ENCODE measurements around the gene ICA1.

Gene ICA1

DNA sequence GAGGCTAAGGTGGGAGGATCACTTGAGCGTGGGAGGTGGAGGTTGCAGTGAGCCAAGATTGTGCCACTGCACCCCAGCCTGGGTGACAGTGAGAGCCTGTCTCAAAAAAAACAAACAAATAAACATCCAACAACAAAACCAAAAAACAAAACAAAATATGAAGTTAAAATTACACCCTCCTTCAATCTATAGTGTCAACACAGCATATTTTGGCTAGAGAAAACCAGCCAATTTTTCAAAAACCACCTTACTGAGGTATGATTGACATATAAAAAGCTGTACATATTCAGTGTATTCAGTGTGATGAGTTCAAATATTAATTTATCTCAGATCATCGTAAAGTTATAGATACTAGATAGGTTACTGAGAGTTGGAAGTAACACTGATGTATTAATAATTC is 102.4 kb downstream of the ICA1 start:
- no peak for DNase-seq (ENCODE audit: low read depth)

DNA sequence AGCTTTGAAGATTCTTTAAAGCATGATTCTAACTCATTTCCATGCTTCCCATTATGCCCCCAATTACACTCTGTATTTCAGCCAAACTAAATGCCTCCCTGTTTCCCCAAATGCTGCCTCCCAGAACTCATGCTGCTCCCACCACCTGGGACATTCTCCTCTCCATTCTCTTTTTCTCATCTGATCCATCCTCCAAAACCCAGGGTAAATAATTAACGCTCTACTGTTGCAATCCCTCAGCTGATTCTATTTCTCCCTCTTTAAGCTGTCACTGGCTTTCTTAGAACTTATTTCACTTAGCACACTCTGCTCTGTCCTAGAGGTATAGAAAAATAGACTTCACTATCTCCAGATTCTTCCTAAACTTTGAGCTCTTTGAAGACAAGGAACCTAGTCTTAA is 104.7 kb downstream of the ICA1 start:
- no peak for DNase-seq (ENCODE audit: low read depth)

GRCh38 chr7:8155836-8156235 is 106.1 kb downstream of the ICA1 start:
- DNase-seq (ENCODE audit: low read depth) = no peak

DNA sequence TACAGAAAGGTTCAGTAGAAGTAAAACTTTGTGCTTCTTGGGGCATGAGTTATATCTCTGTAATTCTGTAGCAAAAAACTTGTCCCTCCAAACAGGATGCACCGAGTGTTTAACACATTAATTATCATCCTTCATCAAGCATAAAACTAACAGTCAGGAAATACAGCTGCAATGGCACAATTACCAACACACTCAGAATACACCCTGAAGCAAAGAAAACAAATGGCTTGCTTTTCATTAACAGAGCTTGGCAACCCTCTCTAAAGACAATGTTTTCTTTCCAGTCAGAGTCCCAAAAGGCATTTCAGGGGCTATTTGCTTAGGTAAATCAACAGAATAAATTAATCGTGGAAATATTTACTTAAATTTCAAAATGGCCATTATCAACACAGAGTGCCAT is 107.7 kb downstream of the ICA1 start:
- no peak for DNase-seq (ENCODE audit: low read depth)

- no peak for DNase-seq (ENCODE audit: low read depth)
Measured at GRCh38 chr7:8152489-8153192, 109.3 kb downstream of the ICA1 start.

- DNase-seq (ENCODE audit: low read depth) = no peak
Measured at GRCh38 chr7:8151161-8151725, 110.7 kb downstream of the ICA1 start.

DNA sequence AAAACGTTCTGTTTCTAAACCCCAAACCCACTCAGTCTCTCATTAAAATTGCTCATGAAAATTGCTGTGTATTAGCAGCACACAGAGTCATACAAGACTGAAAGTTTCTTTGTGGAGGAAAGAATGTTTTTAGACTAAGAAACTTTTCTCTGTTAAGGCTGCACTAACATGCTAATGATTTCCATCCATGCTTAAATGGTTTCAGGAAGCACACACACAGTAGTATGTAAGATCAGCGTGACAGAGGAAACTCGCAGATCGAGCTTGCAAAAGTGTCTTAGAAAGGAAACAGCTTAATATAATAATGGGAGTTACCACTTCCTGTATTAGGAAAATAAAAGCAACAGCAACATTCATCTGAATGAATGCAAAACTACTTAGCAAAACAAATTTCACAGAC is 112.7 kb downstream of the ICA1 start:
- DNase-seq (ENCODE audit: low read depth) = no peak

- DNase-seq (ENCODE audit: low read depth) = no peak
Measured at GRCh38 chr7:8147760-8148463, 114.1 kb downstream of the ICA1 start.

DNA sequence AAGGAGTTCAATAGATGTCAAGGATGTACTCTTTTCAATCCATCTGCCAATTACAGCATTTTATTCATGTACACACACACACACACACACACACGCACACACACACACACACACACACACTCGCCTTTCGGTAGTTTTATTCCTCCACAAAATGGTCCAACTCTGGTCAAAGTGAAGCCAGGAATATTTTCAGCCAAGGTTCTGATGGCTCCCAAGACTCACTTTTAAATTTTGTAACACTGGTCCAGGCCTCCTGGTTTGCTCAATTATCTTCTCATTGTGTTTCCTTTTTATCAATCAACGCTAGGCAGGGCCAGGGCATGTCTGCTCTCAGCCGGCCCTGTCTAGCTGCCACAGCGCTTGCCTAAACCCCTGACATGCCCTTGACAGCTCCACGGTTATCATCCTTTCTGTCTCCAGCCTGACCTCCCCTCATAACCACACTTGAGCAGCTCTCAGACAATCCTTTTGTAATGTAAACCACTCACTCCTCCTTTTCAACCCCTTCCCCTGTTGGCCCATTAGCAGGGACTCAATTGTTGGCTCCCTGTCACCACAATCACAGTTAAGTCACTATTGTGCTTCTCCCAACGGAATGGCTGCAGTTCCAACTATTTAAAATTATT is 115.1 kb downstream of the ICA1 start:
- no peak for DNase-seq (ENCODE audit: low read depth)

- no peak for DNase-seq (ENCODE audit: low read depth)
Measured at GRCh38 chr7:8146106-8146787, 115.7 kb downstream of the ICA1 start.

DNA sequence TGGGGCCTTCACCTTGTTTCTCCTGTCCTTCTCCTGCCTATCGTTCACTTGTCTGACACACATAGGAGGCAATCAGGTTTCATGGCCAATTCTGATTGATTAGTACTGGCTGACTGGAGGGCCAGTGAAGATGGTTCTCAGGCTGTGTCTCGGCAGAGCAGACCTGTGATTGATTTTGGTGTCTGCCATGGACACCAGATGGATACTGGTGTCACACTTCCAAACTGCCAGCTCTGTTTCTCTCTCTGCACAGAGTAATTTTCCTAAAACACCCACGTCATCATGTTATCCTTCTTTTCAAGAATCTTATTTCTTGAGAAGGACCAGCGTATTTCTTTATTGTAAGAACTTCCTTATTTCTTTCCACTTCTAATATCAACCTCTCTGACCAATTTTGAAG is 117.1 kb downstream of the ICA1 start:
- no peak for DNase-seq (ENCODE audit: low read depth)

GRCh38 chr7:8143151-8143874 is 118.7 kb downstream of the ICA1 start:
- DNase-seq (ENCODE audit: low read depth) = no peak

DNA sequence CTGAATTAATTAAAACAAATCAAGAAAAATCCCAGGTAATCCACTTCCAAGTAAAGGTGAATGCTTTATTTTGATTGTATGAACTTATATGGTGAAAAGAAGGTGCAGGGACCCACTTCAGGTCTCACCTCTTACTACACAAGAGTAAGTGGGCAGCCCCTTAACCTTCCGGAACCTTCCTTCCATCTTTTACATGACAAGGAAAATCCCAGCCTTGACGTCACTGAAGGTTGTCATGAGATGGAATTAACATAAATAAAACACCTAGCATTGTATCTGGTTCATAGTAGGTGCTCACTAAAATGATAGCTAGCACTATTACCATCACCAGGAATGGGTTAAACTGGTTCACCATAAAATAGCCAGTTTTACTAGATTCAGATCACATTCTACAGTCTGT is 119.5 kb downstream of the ICA1 start:
- DNase-seq (ENCODE audit: low read depth) = no peak

DNA sequence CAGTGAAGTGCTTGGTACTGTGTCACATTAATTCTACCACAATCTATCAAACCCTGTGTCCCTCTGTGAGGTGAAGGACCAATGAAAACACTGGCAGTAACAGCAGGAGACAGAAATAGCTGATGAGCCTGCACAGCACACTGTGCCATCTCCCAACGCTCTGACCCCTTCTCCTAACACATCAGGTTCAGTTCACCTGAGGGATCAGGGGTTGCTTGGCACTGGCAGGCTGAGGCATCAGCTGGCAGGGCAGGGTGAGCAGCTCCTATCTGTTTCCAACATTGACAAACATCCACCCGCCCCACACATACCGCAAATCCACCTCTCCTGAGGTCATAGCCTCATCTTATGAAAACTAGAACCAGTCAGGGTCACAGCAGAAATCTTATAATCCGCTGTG is 120.9 kb downstream of the ICA1 start:
- DNase-seq (ENCODE audit: low read depth) = no peak

DNA sequence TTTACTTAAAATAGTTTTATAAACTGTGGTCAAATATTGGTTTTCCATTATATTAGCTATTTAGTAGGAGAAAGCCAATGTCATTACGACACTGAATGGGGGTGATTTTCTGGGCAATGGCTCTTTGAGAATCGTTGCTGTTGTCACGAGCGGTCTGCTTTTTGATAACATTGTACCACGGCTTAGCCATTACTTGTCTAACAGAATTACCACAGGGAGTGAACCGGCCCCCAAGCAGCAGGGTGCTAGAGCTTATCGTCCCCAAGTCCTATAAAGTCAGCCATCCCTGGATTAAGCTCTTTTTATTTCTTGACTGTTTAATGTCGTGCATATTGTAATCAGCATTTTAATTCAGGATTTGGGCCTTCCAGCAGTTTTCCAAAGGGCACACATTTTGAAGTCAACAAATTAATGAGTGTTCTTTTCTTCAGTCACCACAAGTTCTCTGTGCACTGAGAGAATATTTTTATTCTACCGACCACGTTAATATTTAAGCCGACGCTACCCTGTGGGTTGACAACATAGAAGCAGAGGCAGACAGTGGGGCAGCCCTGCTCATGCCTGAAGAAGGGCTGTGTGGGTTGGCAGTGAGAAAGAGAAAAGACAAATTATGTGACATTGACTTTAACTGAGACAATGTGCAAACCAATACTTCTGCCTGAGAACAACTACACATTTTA is 125.8 kb downstream of the ICA1 start:
- DNase-seq (ENCODE audit: low read depth) = no peak

- no peak for DNase-seq (ENCODE audit: low read depth)
Measured at GRCh38 chr7:8135417-8135816, 126.5 kb downstream of the ICA1 start.

GRCh38 chr7:8134089-8134733 is 127.8 kb downstream of the ICA1 start:
- no peak for DNase-seq (ENCODE audit: low read depth)

GRCh38 chr7:8133188-8133848 is 128.6 kb downstream of the ICA1 start:
- DNase-seq (ENCODE audit: low read depth) = no peak

DNA sequence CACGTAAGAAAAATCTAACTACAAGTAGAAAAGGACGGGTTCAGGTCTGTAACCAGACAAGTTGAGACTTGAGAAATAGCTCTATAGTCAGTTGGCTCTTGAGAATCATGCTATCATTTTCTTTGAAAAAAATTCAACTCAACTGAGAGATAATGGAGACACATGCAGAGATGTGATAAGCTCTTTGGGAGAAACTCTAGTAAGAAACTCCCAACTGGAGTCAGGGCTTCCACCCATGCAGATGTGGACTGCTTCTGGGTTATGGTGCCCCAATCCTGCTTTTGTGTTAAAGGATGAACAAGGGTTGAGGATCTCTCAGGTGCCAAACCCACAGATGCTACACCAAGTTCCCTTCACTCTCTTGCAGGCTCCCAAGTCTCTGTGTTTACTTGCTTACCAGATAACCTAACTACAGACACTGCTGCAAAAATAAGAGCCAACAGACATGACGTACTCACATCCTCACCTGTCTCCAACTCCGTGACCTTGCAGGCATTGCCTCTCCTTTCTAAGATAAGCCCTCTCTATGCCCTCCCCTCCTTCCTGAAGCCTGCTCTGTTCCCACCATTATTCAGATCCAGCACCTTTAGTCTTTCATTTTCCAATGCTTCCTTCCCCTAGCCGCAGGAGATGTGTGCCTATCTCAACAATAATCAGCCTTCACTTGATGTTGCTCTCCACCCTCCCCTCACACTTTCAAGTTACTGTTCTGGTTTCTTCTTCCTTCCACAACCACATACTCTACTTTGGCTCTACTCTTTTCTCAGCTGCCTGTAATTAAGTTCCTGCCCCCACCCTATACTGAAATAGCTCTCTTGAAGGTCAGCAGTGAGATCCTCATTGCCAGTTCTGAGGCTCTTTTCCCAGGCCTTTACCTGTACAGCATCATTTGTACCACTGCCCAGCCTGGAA is 130.0 kb downstream of the ICA1 start:
- DNase-seq (ENCODE audit: low read depth) = no peak
